ENCODE measurements around the gene ANK2.

Gene ANK2

GRCh38 chr4:113344100-113344499 lies 294.6 kb downstream of the ANK2 start:
- TF ChIP-seq GATA3 (IDR thresholded peaks at IDR 0.05; ENCODE audit: low read depth, low read length) = no peak
- no peak for TF ChIP-seq GATA2 (IDR thresholded peaks at IDR 0.05; ENCODE audit: low read depth, low read length)

GRCh38 chr4:113347245-113347644 lies 297.8 kb downstream of the ANK2 start:
- no peak for TF ChIP-seq GATA3 (IDR thresholded peaks at IDR 0.05; ENCODE audit: low read depth, low read length)
- no peak for TF ChIP-seq GATA2 (IDR thresholded peaks at IDR 0.05; ENCODE audit: low read depth, low read length)

GRCh38 chr4:113349430-113349829 lies 300.0 kb downstream of the ANK2 start:
- TF ChIP-seq GATA3 (IDR thresholded peaks at IDR 0.05; ENCODE audit: low read depth, low read length) = no peak
- no peak for TF ChIP-seq GATA2 (IDR thresholded peaks at IDR 0.05; ENCODE audit: low read depth, low read length)

GRCh38 chr4:113350576-113350975 lies 301.1 kb downstream of the ANK2 start:
- no peak for TF ChIP-seq GATA2 (IDR thresholded peaks at IDR 0.05; ENCODE audit: low read depth, low read length)
- TF ChIP-seq GATA3 (IDR thresholded peaks at IDR 0.05; ENCODE audit: low read depth, low read length) = no peak

GRCh38 chr4:113355550-113356371 lies 306.3 kb downstream of the ANK2 start:
- TF ChIP-seq GATA3 (IDR thresholded peaks at IDR 0.05; ENCODE audit: low read depth, low read length) (no peak), GATA2 (IDR thresholded peaks at IDR 0.05; ENCODE audit: low read depth, low read length) (no peak)

GRCh38 chr4:113356453-113356852 lies 307.0 kb downstream of the ANK2 start:
- TF ChIP-seq GATA3 (IDR thresholded peaks at IDR 0.05; ENCODE audit: low read depth, low read length) (no peak), GATA2 (IDR thresholded peaks at IDR 0.05; ENCODE audit: low read depth, low read length) (no peak)

GRCh38 chr4:113358784-113359183 lies 309.3 kb downstream of the ANK2 start:
- no peak for TF ChIP-seq GATA2 (IDR thresholded peaks at IDR 0.05; ENCODE audit: low read depth, low read length)
- TF ChIP-seq GATA3 (IDR thresholded peaks at IDR 0.05; ENCODE audit: low read depth, low read length) = no peak

- TF ChIP-seq GATA3 (IDR thresholded peaks at IDR 0.05; ENCODE audit: low read depth, low read length) = no peak
These were observed 315.9 kb downstream of the ANK2 start for GRCh38 chr4:113365377-113365776.

- TF ChIP-seq GATA2 (IDR thresholded peaks at IDR 0.05; ENCODE audit: low read depth, low read length) (no peak), GATA3 (IDR thresholded peaks at IDR 0.05; ENCODE audit: low read depth, low read length) (no peak)
These were observed 318.6 kb downstream of the ANK2 start for GRCh38 chr4:113368056-113368455.

GRCh38 chr4:113371111-113371510 lies 321.7 kb downstream of the ANK2 start:
- TF ChIP-seq GATA2 (IDR thresholded peaks at IDR 0.05; ENCODE audit: low read depth, low read length) (no peak), GATA3 (IDR thresholded peaks at IDR 0.05; ENCODE audit: low read depth, low read length) (no peak)

GRCh38 chr4:113375964-113376666 lies 326.7 kb downstream of the ANK2 start:
- no peak for TF ChIP-seq GATA3 (IDR thresholded peaks at IDR 0.05; ENCODE audit: low read depth, low read length)
- TF ChIP-seq GATA2 (IDR thresholded peaks at IDR 0.05; ENCODE audit: low read depth, low read length) = no peak

GRCh38 chr4:113378836-113379235 lies 329.4 kb downstream of the ANK2 start:
- TF ChIP-seq GATA2 (IDR thresholded peaks at IDR 0.05; ENCODE audit: low read depth, low read length) (no peak), GATA3 (IDR thresholded peaks at IDR 0.05; ENCODE audit: low read depth, low read length) (no peak)

GRCh38 chr4:113382704-113383103 lies 333.3 kb downstream of the ANK2 start:
- TF ChIP-seq GATA3 (IDR thresholded peaks at IDR 0.05; ENCODE audit: low read depth, low read length) (no peak), GATA2 (IDR thresholded peaks at IDR 0.05; ENCODE audit: low read depth, low read length) (no peak)

GRCh38 chr4:113383111-113383785 lies 333.8 kb downstream of the ANK2 start:
- no peak for TF ChIP-seq GATA2 (IDR thresholded peaks at IDR 0.05; ENCODE audit: low read depth, low read length)
- TF ChIP-seq GATA3 (IDR thresholded peaks at IDR 0.05; ENCODE audit: low read depth, low read length) = no peak
